DND-41 (cell line): Measurements from ENCODE around the gene CD4.

Experiments used
- ATAC-seq: fragments of 200-7000 bp; cut with Tn5 transposase; 3 replicates; pipeline ENCODE4 v1.9.1; 2021; ENCODE audit warnings: low read depth; ENCODE audit not compliant: insufficient read depth
- DNase-seq: peaks from one replicate; pipeline ENCODE4 v3.0.0-alpha.2; 2020
- H2AFZ ChIP-seq: 2 replicates; pipeline ENCODE4 v1.6.0; 2012; ENCODE audit warnings: low read depth, low read length
- H3K27ac ChIP-seq: 2 replicates; pipeline ENCODE4 v1.5.1; 2012; ENCODE audit warnings: low read length, inconsistent platforms
- H3K27me3 ChIP-seq: fragments of 200-600 bp; sonication (generic); 2 replicates; pipeline ENCODE4 v1.6.0; 2012; ENCODE audit warnings: low read length, mild to moderate bottlenecking, inconsistent platforms; ENCODE audit not compliant: insufficient read depth, poor library complexity
- H3K36me3 ChIP-seq: 2 replicates; pipeline ENCODE4 v1.5.1; 2012; ENCODE audit warnings: low read length, inconsistent platforms; ENCODE audit not compliant: insufficient read depth
- H3K4me1 ChIP-seq: 2 replicates; pipeline ENCODE4 v1.5.1; 2012; ENCODE audit warnings: mild to moderate bottlenecking, low read length; ENCODE audit not compliant: insufficient read depth
- H3K4me2 ChIP-seq: 2 replicates; pipeline ENCODE4 v1.6.0; 2012; ENCODE audit warnings: mild to moderate bottlenecking, moderate library complexity, low read length, inconsistent platforms; ENCODE audit not compliant: insufficient read depth
- H3K4me3 ChIP-seq, 2 experiments: fragments of 200-600 bp in 1 of 2; shearing (Covaris generic) in 1 of 2; 2 replicates each; pipeline ENCODE4 v1.5.1; 2012 to 2016; ENCODE audit warnings: inconsistent platforms in 2 of 2, low read length in 2 of 2, mild to moderate bottlenecking in 2 of 2, low read depth in 1 of 2, moderate library complexity in 1 of 2
- H3K79me2 ChIP-seq: 2 replicates; pipeline ENCODE4 v1.6.0; 2012; ENCODE audit warnings: low read length, inconsistent platforms; ENCODE audit not compliant: insufficient read depth
- H3K9ac ChIP-seq: 2 replicates; pipeline ENCODE4 v1.6.0; 2012; ENCODE audit warnings: low read depth, mild to moderate bottlenecking, inconsistent platforms, low read length, moderate library complexity
- H3K9me3 ChIP-seq: 2 replicates; pipeline ENCODE4 v1.5.1; 2012; ENCODE audit warnings: low read length, moderate library complexity, mild to moderate bottlenecking, inconsistent platforms; ENCODE audit not compliant: insufficient read depth, severe bottlenecking
- H4K20me1 ChIP-seq: 2 replicates; pipeline ENCODE4 v1.6.0; 2012; ENCODE audit warnings: low read length; ENCODE audit not compliant: insufficient read depth
- CTCF ChIP-seq: IDR thresholded peaks from 2 replicates; pipeline ENCODE4 v1.5.1; 2012; ENCODE audit warnings: borderline replicate concordance, low read length, moderate library complexity, mild to moderate bottlenecking; ENCODE audit not compliant: poor library complexity, severe bottlenecking; ENCODE audit errors: extremely low read depth
- EZH2 ChIP-seq: IDR thresholded peaks from 3 replicates; pipeline ENCODE4 v1.6.1; 2012; ENCODE audit warnings: borderline replicate concordance, low read depth, mild to moderate bottlenecking, moderate library complexity, low read length, inconsistent platforms; ENCODE audit not compliant: severe bottlenecking

Gene CD4

GRCh38 chr12:6768990-6769389 lies 20.3 kb upstream of the CD4 start:
- no peak for ATAC-seq
- peaks cover 46% of the 10 kb centered on the region for H3K27me3 ChIP-seq
- TF ChIP-seq CTCF (no peak), EZH2 (no peak)
- no peaks in the 10 kb centered on the region for H3K36me3 ChIP-seq
- no peak overlapping the region for H3K4me2 ChIP-seq
- H3K27ac ChIP-seq, result no peak overlapping the region
- no peak overlapping the region for H2AFZ ChIP-seq
- H3K4me1 ChIP-seq, result peaks cover 30% of the 10 kb centered on the region
- no peaks in the 10 kb centered on the region for H3K9me3 ChIP-seq
- H3K79me2 ChIP-seq, result no peaks in the 10 kb centered on the region
- no peak overlapping the region for H3K4me3 ChIP-seq
- no peak overlapping the region for H3K9ac ChIP-seq
- H4K20me1 ChIP-seq, result peaks cover 11% of the 10 kb centered on the region
- DNase-seq, result no peak

- Histone ChIP-seq H3K79me2 (no peaks in the 10 kb centered on the region), H3K4me1 (peaks cover 23% of the 10 kb centered on the region), H3K27me3 (peaks cover 39% of the 10 kb centered on the region), H3K4me2 (no peak overlapping the region), H3K4me3 (no peak overlapping the region), H4K20me1 (peaks cover 11% of the 10 kb centered on the region), H3K9ac (no peak overlapping the region), H3K9me3 (no peaks in the 10 kb centered on the region), H2AFZ (no peak overlapping the region), H3K27ac (no peak overlapping the region), H3K36me3 (no peaks in the 10 kb centered on the region)
- no peak for TF ChIP-seq EZH2
- TF ChIP-seq CTCF, result no peak
- no peak for ATAC-seq
- no peak for DNase-seq
Measured at GRCh38 chr12:6769666-6770065, 19.7 kb upstream of the CD4 start.

GRCh38 chr12:6770094-6770493 lies 19.2 kb upstream of the CD4 start:
- no peak for ATAC-seq
- H3K27ac ChIP-seq, result no peak overlapping the region

More at GRCh38 chr12:6770094-6770493, 19.2 kb upstream of the CD4 start:
- H3K4me3 ChIP-seq, result no peak overlapping the region
- no peak overlapping the region for H2AFZ ChIP-seq
- H3K79me2 ChIP-seq, result no peaks in the 10 kb centered on the region
- H3K4me2 ChIP-seq, result no peak overlapping the region
- H3K9me3 ChIP-seq, result no peaks in the 10 kb centered on the region
- no peaks in the 10 kb centered on the region for H3K36me3 ChIP-seq
- peaks cover 11% of the 10 kb centered on the region for H4K20me1 ChIP-seq
- H3K9ac ChIP-seq, result no peak overlapping the region
- peaks cover 35% of the 10 kb centered on the region for H3K27me3 ChIP-seq
- no peak for DNase-seq
- peaks cover 23% of the 10 kb centered on the region for H3K4me1 ChIP-seq
- no peak for TF ChIP-seq CTCF
- no peak for TF ChIP-seq EZH2
